AG08395 (cell line): Measurements from ENCODE around the gene SEC16A.
"Not testable (repeated sequence)": the region's sequence is repeated elsewhere in the genome, so short reads cannot be mapped to it uniquely, and the experiment has no call there.

Experiments used
- DNase-seq: peaks from one replicate; pipeline ENCODE4 v3.0.0; 2012; ENCODE audit warnings: mixed read lengths, low spot score

Gene SEC16A

GRCh38 chr9:136422876-136423275 is 60.0 kb downstream of the SEC16A start:
- no peak for DNase-seq

DNA sequence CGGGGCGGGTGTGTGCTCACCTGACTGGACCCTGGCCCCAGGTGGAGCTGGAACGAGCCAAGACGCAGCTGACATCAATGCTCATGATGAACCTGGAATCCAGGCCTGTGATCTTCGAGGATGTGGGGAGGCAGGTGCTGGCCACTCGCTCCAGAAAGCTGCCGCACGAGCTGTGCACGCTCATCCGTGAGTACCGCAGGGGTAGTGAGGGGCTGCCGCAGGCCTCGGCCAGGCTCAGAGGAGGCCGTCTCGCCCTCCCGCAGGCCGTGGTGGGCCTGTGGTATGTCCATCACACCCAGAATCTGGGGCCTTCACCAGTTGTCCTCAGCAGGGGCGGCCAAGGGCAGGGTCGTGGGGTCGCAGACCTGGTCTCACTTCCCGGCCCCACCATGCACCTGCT is 61.0 kb downstream of the SEC16A start:
- no peak for DNase-seq

DNA sequence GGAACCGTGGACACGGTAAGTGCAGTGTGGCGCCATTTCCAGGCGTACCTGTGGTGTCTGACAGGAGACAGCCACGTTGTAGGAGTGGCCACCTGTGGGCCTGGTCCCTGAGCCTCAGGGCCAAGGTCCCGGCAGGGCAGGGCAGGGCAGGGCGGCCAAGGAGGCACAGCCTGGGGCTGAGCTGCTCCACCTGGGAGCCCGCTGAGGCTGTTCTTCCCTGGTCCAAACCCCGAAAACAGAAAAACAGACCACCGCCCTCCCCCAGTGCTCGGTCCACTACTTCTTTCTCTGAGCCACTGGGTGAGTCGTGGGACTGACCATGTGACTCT is 63.8 kb downstream of the SEC16A start:
- no peak for DNase-seq

GRCh38 chr9:136418182-136419091 is 64.4 kb downstream of the SEC16A start:
- no peak for DNase-seq

GRCh38 chr9:136416914-136417313 is 65.9 kb downstream of the SEC16A start:
- no peak for DNase-seq

DNA sequence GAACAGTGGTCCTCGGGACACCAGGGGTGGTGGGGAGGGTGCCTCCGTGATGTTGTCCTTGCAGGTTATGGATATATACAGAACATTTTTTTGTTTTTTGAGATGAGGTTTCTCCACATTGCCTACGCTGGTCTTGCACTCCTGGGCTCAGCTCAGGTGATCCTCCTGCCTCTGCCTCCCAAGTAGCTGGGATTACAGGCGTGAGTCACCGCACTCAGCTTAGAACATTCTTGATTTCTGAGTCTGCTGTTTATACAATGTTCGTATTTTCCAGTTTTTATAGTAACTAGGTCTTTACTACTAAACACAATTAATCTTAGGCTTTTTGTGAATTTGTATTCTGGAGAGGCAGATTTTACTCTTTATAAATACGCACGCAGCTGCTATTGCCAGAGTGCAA is 66.4 kb downstream of the SEC16A start:
- no peak for DNase-seq

GRCh38 chr9:136412962-136413361 is 69.9 kb downstream of the SEC16A start:
- DNase-seq: no peak

DNA sequence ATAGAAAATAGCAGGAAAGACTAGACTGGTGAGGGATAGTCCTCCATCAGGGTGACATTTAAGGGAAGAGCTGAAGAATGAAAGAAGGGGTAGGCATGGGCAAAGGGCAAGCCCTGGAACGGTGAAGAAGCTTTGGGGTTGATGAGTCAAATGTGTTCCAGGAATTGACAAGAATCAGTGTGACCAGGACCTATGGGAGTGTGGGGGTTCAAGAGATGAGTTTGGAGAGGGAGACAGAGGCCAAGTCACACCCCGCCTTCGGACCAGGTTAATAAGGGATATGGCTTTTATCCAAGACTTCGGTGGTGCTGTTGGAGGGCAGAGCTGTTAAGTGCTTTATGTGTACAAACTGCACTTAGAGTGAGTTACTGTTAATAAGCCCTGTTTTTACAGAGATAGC is 71.5 kb downstream of the SEC16A start:
- DNase-seq: no peak

GRCh38 chr9:136410500-136411287 is 72.1 kb downstream of the SEC16A start, which contains the start of the genes ENTR1 and PMPCA:
Gene ENTR1 (minus strand): TSS chr9:136410614. CDS start chr9:136410397, 217 bp downstream.
Gene PMPCA (plus strand): TSS chr9:136410658. CDS start chr9:136410669, 11 bp downstream.
- DNase-seq: peak; percentile 99

GRCh38 chr9:136409557-136410455 is 73.0 kb downstream of the SEC16A start:
- peak; percentile 62 for DNase-seq

- DNase-seq: no peak
Measured at GRCh38 chr9:136407911-136408310, 74.9 kb downstream of the SEC16A start.

DNA sequence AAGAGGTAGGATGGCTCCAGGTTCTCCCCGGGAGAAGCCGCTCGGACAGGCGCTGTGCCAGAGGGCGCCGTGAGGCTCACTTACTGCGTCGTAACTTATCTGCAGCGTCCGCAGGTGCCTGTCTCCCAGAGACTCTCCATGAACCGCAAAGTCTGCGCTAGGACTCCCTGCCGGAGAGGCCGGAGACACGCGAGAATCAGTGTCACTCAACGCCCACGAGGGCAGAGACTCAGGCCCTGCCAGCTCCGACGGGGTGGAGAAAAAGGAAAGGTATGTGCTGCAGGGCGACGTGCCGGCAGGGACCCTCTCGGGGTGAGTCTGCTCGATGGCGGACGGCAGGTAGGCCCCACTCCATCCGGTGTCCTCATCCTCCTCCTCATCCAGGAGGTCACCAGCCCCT is 75.8 kb downstream of the SEC16A start:
- DNase-seq: not testable (repeated sequence)

- not testable (repeated sequence) for DNase-seq
Measured at GRCh38 chr9:136405904-136406303, 76.9 kb downstream of the SEC16A start.

DNA sequence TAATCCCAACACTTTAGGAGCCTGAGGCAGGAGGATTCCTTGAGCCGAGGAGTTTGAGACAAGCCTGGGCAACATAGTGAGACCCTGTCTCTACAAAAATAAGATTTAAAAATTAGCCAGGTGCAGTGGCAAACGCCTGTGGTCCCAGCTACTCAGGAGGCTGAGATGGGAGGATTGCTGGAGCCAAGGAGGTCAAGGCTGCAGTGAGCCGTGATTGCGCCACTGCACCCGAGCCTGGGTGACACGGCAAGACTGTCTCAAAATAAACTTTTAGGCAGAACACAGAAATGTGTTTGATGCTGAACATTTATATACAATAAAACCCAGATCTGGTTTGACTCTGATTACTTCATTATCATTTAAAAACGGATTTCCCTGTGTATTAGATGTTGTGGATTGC is 77.4 kb downstream of the SEC16A start:
- no peak for DNase-seq

GRCh38 chr9:136404801-136405136 is 78.1 kb downstream of the SEC16A start:
- no peak for DNase-seq

DNA sequence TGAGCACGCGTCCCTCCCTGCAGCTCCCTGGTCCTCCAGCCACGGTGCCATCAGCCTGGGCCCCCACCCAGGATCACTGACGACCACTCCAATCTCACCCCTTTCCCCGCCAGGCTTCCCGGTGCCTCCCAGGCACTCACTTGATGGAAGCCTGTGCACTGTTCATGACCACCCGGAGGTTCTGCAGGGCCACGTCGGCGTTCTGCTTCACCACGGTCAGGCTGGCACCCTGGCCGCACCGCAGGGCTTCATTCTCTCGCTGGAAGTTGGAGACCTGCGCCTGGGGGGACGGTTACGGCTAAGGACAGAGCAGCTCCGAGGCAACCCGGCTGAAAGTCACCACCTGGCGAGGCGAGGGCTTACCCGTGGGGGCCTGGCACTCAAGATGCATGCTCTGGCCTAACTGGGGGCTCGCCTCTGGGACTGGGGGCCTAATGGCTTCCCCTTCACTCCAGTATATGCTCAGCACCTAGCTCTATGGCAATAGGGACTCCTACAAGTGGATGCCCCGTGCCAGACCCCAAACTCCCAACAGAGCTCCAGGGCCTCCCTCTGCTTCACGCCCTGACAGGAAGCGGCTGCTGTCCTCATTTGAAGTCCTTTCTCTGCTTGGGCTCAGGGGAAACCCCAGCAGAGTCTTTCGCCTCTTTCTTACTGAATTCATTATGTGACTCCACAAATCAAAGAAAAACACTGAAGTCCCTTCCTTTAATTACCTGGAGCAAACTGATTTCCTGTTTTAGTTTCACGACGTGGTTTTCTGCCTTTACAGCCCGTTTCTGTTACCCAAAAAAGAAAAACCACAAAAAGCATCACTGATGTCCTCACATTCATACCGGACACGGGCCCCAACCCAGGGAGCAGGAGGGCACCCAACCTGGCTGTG is 78.7 kb downstream of the SEC16A start:
- no peak for DNase-seq

GRCh38 chr9:136403538-136403914 is 79.3 kb downstream of the SEC16A start:
- no peak for DNase-seq

DNA sequence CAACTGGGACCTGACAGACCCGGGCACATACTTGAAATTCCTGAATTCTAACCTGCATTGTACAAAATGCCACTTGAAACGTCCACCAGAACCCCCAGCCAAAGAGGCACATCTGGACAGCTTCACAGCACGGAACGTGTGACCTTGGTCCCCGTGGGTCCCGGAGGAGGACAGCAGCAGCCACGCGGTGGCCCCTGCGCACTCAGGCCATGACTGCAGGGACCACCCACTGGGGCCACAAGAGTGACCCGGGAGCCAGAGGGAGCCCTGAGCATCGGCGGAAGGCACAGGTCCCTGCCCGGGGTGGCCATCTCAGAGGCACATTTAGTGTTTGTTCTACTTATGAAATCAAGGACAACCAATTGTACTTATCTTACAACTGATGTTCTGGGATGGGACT is 80.8 kb downstream of the SEC16A start:
- DNase-seq: no peak

GRCh38 chr9:136401173-136401922 is 81.5 kb downstream of the SEC16A start:
- no peak for DNase-seq

- peak; percentile 95 for DNase-seq
Measured at GRCh38 chr9:136400038-136400834, 82.6 kb downstream of the SEC16A start, which contains the start of gene SNAPC4. Gene SNAPC4 (minus strand): TSS chr9:136400170. CDS start chr9:136398428, 1,742 bp downstream.
